Peyer's patch (tissue), 4 donors: ENCODE results near the gene DOCK11.

Experiments used
- POLR2A ChIP-seq, 2 donors: fragments of 450-650 bp; IDR thresholded peaks; one replicate each; pipeline ENCODE4 v1.5.1; 2017; ENCODE audit warnings: antibody characterized with exemption in 2 of 2, mild to moderate bottlenecking in 2 of 2, moderate library complexity in 2 of 2
- TF ChIP-seq, protein P1 (sequence below), 6 experiments: fragments of 450-650 bp in 4 of 6; fragments of 200-600 bp in 2 of 6; sonication (generic) in 1 of 6; IDR thresholded peaks; one replicate each; pipeline ENCODE4 v1.5.1; 2017 to 2019; ENCODE audit warnings: antibody characterized with exemption in 6 of 6, mild to moderate bottlenecking in 3 of 6, moderate library complexity in 1 of 6

DNA sequence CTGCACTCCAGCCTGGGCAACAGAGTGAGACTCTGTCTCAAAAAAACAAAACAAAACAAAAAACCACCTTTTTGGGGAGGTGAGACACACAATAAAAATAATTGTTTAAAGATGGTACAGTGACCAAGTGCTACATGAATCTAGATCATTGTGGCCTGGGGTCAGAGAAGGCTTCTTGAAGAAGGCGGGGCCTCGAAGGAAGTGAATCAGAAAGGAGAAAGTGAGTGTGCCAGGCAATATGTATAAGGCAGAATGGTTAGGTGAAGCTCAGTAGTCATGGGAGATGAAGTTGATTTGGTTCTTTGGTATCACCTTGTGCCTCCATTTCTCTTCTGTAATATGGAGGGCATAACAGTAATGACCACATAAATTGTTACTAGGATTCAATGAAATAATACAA, 58.9 kb downstream of the DOCK11 start:
- TF ChIP-seq, protein P1, sequence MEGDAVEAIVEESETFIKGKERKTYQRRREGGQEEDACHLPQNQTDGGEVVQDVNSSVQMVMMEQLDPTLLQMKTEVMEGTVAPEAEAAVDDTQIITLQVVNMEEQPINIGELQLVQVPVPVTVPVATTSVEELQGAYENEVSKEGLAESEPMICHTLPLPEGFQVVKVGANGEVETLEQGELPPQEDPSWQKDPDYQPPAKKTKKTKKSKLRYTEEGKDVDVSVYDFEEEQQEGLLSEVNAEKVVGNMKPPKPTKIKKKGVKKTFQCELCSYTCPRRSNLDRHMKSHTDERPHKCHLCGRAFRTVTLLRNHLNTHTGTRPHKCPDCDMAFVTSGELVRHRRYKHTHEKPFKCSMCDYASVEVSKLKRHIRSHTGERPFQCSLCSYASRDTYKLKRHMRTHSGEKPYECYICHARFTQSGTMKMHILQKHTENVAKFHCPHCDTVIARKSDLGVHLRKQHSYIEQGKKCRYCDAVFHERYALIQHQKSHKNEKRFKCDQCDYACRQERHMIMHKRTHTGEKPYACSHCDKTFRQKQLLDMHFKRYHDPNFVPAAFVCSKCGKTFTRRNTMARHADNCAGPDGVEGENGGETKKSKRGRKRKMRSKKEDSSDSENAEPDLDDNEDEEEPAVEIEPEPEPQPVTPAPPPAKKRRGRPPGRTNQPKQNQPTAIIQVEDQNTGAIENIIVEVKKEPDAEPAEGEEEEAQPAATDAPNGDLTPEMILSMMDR (IDR thresholded peaks at IDR 0.05): no peak
- TF ChIP-seq POLR2A (IDR thresholded peaks at IDR 0.05): no peak
